Activated CD8-positive, alpha-beta memory T cell treated with anti-CD3 and anti-CD28 coated beads, Interleukin-2, amount 50 U/mL, for 24 hours (primary cell): ENCODE measurements around the gene ACSL1.

Experiments
- DNase-seq: peaks from one replicate; pipeline ENCODE4 v3.0.0-alpha.2; 2020; ENCODE audit errors: extremely low read depth

Gene ACSL1

DNA sequence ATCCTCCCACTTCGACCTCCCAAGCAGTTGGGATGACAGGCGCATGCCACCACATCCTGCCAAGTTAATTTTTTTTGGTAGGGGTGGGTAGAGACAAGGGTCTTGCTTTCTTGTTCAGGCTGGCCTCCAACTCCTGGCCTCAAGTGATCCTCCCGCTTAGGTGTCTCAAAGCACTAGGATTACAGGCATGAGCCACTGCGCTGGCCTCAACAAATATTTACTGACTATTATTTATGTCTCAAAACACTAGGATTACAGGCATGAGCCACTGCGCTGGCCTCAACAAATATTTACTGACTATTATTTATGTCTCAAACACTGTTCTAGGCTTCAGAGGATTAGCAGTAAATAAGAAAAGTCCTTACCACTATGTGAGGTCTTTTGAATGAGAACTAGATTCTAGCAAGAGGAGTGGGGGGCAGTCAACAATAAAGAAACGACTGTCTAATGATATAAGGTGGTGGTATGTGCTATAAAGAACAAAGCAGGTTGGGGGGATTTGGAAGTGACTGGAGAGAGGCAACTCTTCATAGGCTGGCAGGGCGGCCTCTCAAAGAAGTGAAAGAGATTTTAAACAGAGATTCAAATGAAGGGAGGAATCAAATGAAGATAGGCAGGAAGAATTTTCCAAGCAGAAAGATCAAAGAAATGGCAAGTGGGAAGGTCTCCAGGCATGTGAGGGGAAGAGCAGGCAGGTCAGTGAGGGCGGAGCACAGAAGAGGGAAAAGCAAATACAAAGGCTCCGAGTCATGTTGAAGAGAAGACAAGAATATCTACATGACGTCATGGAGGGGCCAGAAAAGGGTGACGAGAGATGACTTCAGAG lies 12.7 kb upstream of the ACSL1 start:
- no peak for DNase-seq

DNA sequence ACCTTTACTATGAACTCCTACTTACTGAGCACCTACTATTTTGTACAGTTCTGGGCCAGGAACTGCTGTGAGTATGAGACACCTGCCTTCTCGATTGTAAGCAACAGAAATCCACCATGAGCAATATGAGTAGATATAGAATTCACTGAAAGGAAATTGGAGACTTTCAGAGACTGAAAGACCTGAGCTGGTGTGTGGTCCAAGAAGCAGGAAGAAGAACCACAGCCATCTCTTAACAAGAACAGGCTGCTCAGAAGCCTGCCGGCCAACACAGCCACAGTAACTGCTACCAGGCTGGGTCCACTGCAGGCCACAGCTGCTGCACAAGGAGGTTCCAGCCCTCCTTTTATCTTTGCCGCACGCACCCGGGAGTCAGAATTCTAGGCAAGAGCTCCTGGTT lies 10.8 kb upstream of the ACSL1 start:
- DNase-seq = no peak

DNA sequence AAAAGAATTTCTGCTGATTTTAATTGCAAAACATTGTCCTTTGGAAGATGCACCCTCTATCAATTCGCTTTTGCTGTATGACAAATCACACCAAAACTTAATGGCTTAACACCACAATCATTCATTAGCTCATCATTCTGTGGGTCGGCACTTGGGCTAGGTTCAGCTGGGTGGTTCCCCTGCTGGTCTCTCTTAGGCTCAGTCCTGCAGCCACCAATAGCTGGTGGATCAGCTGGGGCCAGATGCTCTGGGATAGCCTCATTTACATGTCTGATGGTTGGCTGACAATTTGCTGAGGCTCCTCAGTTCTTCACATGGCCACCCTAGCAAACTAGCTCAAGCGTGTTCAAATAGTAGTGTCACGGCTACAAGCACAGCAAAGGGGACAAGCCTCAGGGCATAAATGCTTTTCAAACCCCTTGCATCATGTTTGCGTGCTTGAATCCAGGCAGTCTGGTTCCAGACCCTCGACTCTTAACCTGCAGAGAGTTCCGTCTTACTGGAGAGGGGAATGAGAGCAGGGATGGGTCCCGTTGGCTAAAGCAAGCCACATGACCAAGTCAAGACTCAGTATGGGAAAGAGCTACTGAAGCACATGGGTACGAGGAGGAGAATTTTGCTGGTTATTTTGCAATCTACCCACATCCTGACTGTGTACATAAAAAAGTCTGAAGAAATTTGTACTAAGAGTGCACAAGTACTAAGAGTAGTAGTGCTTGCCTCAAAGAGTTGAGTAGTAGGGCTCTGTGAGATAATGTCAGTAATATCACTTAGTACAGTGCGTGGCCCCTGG lies 7.5 kb upstream of the ACSL1 start:
- DNase-seq = no peak

DNA sequence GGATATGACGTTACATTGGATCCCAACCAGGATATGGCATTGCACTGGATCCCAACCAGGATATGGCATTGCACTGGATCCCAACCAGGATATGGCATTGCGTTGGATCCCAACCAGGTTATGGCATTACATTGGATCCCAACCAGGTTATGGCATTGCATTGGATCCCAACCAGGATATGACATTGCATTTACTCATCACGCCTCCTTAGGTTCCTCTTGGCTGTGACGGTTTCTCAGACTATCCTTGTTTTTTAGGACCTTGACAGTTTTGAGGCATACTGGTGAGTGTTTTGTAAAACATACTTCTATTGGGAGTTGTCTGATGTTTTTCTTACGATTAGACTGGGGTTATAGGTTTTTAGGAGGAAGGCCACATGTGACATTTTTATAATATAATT lies 5.4 kb upstream of the ACSL1 start:
- DNase-seq = no peak

DNA sequence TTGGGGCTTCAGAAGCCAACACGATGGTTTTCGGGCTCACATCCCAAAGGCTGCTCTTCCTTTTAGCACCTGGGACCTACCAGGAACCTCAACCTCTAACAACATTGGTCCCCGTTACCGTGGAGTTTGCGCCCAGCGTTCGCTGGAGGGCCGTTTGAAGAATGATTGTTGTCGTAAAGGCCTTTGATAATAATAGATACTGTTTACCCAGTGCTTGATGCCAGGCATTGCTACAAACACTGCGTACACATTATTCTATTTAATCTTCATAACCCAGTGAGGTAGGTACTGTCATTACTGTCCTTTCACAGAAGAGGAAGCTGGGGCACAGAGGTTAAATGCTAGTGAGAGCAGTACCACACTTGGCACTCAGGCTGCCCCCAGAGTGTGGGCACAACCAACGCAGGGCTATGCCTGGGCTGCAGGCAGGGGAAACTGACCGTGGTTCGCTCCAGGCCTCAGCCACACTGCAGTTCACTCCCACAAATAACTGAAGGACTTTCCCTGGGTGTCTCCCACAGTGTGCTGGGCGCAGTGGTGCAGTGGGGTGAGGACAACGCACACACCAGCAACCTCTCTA lies 1.0 kb upstream of the ACSL1 start:
- no peak for DNase-seq

DNA sequence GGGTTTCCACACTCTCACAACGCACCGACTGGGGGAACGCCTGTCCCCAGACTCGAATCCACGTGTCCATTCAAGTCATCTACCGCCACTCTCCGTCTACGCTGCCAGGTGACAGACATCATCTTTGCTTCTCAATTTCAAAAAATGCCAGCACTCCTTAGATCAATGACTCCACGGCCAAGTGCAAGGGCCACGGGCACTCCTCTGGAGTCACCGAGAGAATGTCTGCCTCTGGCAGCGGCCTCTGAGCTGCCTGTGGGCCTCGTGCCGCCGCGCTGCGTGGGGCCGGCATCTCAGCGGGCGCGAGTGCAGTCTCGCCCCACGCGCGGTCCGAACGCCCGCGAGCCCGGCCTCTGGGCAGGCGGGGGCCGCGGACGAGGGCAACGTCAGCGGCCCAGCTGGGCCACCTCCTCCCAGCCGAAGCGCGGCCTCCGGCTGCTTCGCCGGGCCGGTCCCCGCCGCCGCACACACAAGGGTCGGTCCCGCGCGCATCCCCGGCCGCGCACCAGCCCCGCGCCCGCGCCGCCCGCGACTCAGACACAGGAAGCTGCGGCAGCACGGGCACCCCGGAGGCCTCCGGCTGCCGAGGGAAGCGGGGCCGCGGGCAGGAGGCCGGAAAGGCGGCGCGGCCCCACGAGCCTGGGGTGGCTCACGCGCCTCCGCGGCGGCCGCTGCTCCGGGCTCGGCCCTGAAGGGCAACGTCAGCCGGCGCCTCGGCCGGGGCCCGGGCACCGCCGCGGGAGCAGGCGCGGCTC lies 450 bp downstream of the ACSL1 start:
- DNase-seq = no peak

DNA sequence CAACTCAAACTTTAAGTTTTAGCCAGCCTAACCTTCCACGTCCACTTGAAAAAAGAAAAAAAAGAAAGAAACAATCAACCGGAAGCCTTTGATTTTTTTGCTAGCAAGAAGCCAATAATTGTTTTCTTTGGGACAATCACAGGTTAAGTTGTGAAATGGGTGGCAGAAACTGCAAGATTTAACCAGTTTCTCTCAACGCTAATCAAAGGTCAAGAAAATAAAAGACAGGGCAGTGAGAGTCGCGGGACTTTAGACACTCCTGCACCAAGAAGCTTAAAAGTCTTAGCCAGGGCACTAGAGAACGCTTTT lies 1.0 kb downstream of the ACSL1 start:
- DNase-seq = no peak

DNA sequence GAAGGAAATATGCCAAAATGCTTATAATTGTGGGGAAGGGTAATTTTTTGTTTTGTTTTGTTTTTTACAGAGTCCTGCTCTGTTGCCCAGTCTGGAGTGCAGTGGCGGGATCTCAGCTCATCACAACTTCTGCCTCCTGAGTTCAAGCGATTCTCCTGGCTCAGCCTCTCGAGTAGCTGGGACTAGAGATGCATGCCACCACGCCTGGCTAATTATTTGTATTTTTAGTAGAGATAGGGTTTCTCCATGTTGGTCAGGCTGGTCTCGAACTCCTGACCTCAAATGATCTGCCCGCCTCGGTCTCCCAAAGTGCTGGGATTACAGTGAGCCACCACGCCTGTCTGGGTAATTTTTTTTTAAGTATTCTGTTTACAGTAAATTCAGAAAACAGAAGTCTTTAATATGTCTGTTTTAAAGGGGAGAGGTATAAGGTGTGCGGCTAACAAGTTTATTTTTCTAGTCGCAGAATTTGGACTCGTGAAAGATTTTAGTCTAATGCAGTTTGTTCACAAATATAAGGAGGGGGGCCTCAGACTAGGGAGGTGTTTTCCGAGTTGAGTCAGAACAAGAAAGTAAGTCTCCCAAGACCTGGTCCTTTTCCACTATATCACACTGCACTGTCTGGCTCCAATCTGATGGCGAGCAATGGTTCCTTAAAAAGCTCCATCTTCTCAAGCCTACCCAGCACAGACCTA lies 1.5 kb downstream of the ACSL1 start:
- no peak for DNase-seq

DNA sequence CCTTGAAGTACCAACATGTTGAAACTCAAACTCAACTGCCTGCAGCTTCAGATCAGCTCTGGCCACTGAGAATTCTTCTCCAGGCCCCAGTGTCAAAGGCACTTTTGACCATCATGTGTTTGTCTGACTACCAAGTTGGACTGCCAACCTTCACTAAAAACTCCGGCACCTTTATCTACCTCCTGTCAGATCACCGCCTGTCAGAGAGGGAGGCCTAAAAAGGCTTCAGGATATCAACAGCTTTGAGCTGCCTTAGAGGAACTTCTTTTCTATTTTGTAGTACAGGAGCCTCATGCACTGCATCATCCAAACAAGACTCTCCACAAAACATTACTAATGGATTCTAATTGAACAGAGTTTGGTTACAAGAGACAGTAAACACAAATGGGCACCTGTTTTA lies 2.8 kb downstream of the ACSL1 start:
- DNase-seq = no peak

DNA sequence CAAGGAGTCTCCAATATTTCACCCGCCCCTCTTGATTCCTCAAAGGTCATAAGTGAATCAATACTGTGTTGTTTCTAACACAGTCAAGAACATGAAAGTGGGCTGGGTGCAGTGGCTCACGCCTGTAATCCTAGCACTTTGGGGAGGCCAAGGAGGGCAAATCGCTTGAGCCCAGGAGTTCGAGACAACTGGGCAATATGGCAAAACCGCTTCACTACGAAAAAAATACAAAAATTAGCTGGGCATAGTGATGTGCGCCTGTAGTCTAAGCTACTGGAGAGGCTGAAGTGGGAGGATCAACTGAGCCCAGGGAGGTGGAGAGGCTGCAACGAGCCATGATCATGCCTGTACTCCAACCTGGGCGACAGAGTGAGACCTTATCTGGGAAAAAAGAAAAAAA lies 3.4 kb downstream of the ACSL1 start:
- DNase-seq = no peak

DNA sequence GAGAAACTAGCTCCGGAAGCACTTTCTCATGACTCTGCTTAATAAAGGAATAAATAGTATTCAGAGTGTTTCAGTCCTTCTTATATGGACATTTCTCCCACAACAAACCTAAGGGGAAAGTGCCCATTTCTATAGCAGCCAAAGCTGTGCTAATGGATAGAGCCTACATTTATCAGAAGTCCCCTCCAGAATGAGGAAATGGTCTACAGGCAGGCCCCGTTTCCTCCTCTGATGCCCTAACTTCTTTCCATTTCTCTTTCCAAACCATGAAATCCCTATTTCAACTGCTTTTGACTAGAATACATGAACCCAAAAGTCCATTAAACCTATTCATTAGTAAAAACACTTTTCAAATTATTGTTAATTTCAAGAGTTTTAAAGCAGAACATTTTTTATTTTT lies 4.5 kb downstream of the ACSL1 start:
- DNase-seq = no peak

DNA sequence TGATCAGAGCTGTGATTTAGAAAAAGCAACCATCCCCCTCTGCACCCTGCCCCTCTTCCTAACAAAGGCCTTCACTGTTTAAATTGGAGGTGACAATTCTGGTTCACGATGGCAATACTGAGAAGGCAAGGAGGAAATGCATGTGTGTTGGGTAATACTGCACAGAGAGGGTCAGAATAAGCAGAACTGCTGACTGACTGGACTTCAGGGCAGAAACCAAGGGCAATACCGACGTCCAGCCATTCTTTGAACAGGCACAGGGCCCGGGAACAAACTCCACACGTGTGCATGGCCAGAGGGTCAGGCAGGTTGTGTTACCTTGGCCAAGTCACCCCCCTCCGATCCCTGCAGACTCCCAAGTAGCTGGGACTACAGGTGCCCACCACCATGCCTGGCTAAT lies 6.0 kb downstream of the ACSL1 start:
- no peak for DNase-seq

DNA sequence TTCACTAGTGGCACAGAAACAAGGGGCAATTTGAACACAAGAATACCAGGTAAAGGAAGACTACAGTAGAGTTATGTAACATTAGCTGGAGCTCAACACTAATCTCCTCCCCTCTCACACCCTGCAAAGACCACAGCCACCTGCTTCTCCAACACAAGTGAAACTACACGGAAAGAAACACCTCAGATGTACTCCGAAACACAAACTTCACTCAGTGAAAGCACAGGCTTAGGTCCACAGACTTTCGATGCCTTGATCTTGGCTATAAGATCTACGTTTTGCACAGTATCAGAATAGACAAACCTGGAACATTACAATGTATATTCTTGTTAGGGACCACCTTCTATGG lies 7.6 kb downstream of the ACSL1 start:
- DNase-seq = no peak

DNA sequence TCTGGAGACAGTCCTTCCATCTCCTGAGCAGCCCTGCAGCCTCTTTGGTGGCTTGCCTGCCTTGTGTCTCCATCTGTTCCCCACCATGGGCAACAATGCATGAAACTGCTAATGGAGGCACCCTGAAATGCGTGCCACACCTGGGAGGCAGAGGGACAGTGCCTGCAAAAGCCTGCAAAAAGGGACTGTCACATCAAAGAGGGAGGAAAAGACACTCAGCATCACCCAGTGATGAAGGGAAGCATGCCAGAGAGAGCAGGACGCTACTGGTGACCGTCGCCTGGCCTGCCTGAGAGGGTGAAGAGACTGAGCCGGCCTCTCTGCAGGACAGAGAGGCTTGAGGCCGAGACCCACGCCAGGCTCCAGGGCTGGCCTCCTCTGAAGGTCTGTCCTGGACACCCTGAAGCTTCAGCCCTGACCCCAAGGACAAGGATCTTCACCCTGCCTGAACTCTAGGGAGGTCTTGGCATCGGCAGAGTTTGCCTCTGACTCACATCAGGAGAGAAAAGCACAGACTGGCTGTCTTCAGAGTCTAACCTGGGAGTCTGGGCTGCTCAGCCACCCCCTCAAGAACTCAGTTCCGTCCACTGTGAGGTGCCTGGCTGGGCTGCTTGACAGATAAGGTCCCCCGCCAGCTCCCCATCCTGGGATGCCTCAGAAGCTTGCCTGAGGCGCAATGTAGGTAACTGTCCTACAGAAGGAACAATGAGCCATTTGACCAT lies 8.1 kb downstream of the ACSL1 start:
- DNase-seq = no peak

DNA sequence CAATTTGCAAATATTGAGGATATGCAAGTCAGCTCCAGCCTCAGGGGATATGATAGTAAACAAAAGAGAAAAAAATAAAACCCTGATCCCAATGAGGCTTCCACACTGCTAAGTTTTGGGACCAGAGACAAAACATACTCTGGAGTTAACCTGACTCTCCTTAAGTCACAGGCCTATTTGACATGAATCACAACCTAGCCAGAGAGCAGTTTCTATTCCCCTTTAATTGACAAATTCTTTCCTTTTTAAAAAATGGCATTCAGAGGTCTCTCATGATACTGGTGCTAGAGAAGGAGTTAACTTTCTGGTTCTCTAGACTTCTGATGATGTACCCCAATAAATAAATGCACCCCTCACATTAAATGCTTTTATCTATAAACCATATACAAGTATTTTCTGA lies 8.8 kb downstream of the ACSL1 start:
- DNase-seq = no peak

DNA sequence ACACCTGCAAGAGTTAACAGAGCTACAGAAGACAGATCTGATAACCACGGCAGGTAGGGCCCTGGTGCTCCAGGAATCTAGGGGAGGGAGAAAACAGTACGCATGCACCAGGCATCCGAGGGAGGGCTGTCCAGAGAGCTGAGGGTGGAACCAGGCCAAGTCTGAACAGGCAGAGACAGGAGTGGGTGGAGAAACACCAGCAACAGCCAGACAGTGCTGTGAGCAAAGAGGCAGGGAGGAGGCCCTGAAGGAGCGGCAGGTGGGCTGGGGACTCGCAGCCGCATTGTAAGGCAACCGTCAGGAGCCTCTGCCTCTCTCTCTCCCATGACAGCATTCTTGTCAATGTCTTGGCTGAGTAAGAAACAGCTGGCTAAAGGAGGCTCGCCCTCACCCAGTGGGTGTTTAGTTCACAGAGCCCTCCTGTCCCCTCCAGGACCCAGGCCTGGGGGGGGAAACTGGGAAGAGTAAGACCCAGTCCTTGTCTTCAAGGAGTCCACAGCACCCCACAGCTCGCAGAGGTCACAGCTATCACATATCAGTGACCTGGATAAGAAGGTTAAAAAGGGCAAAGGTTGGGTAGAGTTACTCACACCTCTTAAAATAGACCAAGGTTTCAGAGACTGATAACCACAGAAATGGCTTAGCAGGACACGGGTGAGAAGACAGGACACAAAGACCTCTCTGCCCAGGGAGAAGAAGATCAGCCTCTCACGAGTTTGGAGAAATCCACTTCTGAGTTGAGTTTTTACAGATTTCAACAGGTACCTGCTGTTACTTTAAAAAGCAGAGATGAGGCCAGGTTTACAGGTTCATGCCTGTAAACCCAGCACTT lies 10.5 kb downstream of the ACSL1 start:
- DNase-seq = no peak

DNA sequence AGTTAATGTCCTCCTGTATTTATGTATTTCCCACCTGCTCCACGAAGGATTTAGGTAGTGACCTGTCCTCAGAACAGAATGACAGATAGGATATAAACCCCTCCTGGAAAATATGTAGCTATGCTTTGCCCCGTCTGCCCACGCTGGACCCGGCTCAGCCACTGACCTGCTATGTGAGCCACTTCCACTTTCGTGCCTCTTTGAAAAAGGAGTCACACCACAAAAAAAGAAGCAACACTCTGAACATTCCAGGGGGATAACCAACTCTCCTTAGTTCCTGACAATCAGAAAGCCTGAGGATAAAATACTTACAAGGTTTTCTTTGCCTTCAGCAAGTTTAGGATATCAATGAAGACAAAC lies 11.1 kb downstream of the ACSL1 start:
- no peak for DNase-seq

DNA sequence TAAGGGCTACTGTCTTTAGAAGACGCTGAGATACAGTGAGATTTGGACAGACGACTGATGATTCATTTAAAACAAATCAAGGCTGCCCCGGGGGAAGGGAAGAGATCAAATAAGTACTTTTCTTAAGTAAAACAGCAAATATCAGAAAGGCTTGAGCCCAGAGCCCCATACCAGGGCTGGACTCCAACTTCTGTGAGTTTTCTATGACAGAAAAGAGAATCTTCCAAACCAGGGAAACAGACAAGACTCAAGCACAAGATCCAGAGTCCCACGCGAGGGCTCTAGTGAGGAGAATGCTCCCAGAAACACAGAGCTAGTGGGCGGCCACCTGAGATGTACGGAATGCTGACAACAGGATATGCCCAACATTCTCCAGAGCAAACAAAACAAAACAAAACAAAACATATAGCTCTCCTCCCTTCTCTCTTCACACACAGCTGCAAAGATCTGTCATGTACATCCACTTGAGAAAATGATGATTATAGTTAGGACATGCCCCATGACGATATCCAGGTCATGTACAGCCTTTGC lies 13.1 kb downstream of the ACSL1 start:
- DNase-seq = no peak

DNA sequence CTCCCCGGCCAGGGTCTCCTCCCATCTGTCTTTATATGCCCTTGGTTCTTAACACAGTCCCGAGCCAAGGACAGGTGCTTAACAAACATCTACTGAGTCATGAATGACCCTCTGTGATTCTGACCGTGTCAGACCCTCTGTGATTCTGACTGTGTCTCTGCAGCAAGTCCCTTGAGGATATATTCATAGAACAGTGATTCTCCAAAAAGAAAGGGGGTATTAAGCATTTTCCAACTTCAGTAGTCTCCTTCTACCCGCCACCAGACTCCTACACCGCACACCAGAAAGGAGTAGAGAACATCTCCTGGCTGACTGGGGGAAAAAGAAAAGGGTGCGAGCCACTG lies 13.6 kb downstream of the ACSL1 start:
- no peak for DNase-seq

DNA sequence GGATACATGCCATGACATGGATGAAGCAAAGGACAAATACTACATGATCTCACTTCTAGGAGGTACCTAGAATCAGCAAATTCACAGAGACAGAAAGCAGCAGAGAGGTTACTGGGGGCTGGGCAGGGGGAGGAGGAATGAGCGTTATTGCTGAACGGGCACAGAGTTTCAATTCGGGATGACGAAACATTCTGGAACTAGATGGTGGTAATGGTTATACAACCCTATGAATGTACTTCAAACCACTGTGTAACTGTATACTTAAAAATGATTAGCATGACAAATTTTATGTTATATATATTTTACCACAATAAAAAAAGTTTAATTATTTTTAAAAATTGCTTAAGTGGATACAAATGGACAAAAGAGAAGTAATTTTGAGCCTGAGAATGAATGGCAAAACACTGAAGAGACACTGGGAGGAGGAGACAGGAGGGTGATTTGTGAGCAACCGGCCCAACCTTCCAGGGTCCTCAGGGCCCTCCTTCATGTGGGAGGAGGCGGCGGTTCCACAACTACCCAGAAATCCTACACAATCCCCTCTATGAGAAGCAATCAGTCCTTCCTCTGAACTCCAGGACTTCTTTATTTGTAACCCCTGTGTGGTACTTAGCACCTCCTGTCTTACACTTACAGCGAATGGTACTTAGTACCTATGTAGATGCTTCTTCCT lies 14.1 kb downstream of the ACSL1 start:
- DNase-seq = no peak
